Measurements from ENCODE around the gene TRPM1. TPM values are rescaled to one million over a fixed set of nuclear protein-coding genes. Genes with fewer than 3 reads are reported as not detected.

The TRPM1 gene
- total RNA-seq, 1 donor from 2014 or later: not detected

DNA sequence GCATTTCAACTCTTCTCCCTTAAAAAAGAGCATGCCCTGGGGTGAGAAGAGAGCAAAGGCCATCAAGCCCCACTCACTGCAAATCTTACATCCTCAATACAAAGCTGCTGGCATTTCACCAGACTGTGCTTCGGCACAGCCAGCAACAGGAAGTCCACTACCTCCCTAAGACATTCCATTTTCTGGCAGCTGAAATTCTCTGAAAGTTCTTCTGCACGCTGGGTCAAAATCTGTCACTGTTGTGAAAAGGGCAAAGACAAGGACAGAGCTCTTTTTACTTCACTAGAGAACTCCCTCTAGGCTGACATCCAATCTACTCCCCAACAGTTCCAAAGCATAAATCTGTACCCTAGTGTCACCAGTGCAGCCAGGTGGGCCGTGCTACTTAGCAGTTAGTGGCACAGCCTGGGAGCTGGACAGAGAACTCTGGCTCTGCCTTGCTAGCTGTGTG lies 116.4 kb downstream of the TRPM1 start:
- DNase-seq (ENCODE audit: extremely low read depth, low read depth, low spot score): no peak

- DNase-seq (ENCODE audit: extremely low read depth, low read depth, low spot score): no peak
These were observed 117.0 kb downstream of the TRPM1 start for GRCh38 chr15:30984542-30984941.

DNA sequence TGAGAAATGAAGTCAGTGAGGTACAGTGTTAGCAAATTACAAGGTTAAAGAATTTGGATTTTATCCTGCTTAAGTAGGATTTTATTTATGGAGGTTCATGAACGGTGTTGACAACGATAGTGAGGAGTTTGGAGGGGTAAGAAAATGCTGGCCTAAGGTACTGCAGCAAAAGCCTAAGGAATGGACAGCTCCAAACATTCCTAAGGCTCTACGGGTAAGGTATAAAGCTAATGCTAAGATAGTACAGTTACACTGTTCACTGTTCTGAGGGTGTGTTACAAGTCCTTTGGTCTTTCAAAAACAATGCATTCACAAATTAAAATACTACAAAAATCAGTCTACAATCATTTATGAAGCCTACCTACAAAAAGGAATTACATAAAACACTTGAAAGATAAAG lies 117.4 kb downstream of the TRPM1 start:
- DNase-seq (ENCODE audit: extremely low read depth, low read depth, low spot score): no peak

DNA sequence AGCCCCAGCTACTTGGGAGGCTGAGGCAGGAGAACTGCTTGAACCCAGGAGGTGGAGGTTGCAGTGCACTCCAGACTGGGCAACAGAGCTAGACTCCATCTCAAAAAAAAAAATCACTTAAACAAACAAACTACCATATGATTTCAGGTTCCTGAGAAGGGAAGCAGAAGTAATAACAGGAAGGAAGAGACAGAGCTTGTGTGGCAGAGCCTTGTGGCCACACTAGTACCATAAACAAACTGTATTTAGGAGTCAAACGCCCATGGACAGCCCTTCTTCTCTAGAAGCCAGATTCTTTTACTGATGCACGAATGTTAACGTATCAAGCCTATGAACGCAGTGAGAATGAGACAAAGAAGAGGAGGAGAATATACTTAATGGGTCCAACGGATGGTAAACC lies 122.1 kb downstream of the TRPM1 start:
- no peak for DNase-seq (ENCODE audit: extremely low read depth, low read depth, low spot score)

GRCh38 chr15:30978328-30978727 lies 123.2 kb downstream of the TRPM1 start:
- DNase-seq (ENCODE audit: extremely low read depth, low read depth, low spot score): no peak

DNA sequence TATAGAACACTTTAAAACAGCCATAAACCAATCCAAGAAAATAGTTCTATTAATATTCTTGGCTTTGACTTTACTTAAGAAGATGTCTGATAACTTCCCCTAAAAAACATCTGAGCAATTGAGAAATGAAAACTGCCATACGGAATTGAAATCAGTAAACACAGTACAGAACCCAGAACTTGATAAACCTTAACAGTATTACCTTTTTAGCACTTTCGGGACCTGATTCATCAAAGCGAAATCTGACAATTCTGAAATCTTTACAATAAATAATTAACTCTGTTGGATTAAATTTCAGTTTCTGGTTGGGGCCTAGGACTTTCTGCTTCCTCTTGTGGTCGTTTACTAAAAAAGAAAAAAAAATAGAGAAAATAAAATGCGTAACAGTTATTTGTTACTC lies 127.4 kb downstream of the TRPM1 start:
- DNase-seq (ENCODE audit: extremely low read depth, low read depth, low spot score): no peak

DNA sequence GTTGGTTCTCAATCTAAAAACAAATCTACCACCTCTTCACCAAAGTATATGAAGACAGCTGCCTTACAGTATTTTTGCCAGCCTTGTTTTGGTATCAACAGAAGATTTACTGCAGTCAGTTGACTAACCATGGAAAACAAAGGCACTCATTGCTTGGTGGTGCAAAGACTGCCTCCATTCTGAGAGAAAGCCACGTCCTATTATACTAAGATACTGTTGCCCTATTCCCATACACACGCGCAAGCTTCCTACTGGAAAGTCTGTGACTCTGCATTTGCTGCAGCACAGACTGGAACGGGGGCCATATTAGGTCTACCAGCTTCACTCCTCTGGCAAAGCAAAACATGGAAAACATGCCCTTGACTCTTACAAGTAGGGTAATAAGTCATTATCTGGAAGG lies 128.1 kb downstream of the TRPM1 start:
- DNase-seq (ENCODE audit: extremely low read depth, low read depth, low spot score): no peak

DNA sequence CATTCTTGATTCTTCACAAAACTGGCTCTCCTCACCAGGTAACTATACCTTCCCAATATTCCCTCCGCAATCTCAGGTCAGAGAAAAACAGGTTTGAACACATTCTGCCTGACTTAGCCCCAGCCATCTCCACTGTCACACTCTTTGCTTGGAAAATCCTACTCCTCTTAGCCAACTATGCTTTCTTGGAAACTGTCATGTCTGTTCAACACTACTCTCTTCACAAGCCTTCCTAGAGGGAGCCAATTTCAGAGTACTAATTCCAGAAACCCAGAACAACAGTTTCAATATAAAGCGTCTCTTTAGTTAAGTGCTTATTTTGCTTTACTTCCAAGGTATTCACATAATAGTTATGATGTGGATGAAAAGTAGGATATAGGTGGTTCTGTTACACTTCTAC lies 131.8 kb downstream of the TRPM1 start:
- DNase-seq (ENCODE audit: extremely low read depth, low read depth, low spot score): no peak

- DNase-seq (ENCODE audit: extremely low read depth, low read depth, low spot score): no peak
These were observed 137.8 kb downstream of the TRPM1 start for GRCh38 chr15:30963681-30964080.

DNA sequence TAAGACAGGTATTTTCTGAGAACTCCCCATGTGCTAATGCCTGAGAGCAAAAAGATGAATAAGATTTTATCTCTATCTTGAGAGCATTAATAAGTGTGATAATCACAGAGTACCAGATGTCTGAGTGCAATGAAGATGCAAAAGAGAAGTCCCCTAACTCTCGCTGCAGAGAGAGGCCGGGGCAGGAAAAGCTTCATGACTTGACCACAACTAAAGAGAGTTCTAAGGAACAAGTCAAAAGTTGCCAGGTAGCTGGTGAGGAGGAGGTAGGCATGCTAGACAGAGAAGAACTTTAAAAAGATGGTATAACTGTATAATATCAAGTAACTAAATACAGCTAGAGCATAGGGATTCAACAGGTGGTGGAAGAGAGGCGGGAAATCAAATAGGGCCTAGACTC lies 138.9 kb downstream of the TRPM1 start:
- DNase-seq (ENCODE audit: extremely low read depth, low read depth, low spot score): no peak

DNA sequence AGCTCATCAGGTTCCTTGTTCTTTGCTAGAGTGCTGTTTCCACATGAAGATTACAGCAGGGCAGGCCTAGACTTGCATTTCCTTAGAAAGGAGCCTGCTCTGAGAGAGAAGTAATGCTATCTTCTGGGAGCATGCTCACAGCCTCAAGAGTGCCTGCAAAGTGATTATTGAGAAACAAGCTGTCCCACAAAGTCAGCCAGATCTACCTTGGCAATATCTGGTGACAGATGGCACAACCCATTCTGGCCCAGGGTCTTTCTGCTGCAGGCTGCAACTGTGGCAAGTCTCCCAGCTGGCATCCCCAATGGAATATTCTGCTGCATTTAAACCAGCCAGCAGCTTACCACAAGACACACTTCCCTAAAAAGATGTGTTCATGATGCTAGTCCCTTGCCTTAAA lies 139.4 kb downstream of the TRPM1 start:
- no peak for DNase-seq (ENCODE audit: extremely low read depth, low read depth, low spot score)

- no peak for DNase-seq (ENCODE audit: extremely low read depth, low read depth, low spot score)
These were observed 143.3 kb downstream of the TRPM1 start for GRCh38 chr15:30958219-30958618.

- DNase-seq (ENCODE audit: extremely low read depth, low read depth, low spot score): no peak
These were observed 145.1 kb downstream of the TRPM1 start for GRCh38 chr15:30956216-30957124.

DNA sequence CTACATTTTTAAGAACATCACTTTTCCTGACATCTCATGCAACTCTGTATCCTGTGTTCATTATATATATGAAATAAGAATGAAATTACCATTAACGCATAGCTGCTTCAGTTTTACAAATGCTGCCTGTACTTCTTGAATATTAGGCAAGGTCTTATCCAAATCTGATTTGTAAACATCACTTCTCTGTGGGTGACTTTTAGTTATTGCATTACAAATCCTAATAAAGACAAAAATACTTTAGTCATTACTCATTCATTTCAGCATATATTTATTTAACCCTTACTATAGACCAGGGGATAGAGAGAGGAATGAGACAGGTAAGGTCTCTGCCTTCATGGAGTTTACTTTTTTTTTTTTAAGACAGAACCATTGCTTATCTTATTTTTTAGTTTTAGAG lies 146.9 kb downstream of the TRPM1 start:
- no peak for DNase-seq (ENCODE audit: extremely low read depth, low read depth, low spot score)

DNA sequence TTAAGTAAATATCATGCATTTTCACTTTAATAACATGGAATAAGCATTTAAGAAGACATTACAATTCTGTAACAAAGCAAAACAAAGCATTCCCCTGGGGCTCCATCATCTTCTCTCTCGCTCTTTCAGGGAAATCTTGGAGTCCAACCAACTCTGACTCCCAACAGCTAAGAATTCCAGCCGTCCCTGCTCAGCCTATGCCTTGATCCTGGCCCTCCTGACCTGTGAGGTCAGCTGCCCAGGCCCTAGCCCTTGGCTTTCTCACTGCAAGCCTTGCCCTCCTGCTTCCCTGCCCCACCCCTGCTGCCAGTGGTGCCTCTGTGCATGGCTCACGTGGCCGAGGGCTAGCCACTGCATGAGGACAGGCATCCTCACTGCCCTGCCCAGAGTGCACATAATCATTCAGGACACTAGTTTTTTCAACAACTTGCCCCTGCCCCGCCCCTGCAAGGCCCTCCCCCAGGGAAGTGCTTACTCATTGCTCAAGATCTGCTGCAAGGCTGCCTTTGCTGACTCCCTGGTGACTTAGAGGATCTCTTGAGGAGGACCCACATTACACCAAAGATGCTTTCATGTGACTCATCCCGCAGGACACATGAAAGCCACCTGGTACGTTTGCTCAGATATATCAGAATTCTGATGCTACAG lies 147.7 kb downstream of the TRPM1 start:
- no peak for DNase-seq (ENCODE audit: extremely low read depth, low read depth, low spot score)

- DNase-seq (ENCODE audit: extremely low read depth, low read depth, low spot score): no peak
These were observed 148.3 kb downstream of the TRPM1 start for GRCh38 chr15:30953183-30953582.

Other genes with a start within 250 kb of the TRPM1 start
- 7.7 and 9.7 TPM in 2 replicates for gene FAN1, start 197.8 kb downstream of the TRPM1 start, total RNA-seq
- 23.7 and 37.6 TPM in 2 replicates for gene MTMR10, start 110.1 kb downstream of the TRPM1 start, total RNA-seq
- gene KLF13, start 225.1 kb upstream of the TRPM1 start, total RNA-seq: 41.2 and 52.9 TPM in 2 replicates